ENCODE data around the gene MTA1. TPM values are rescaled to one million over a fixed set of nuclear protein-coding genes. Genes with fewer than 3 reads are reported as not detected.

Gene MTA1
- total and polyA plus RNA-seq, 2 donors from 2014 or later: 30.4 to 112 TPM

- Histone ChIP-seq H3K9me3 (ENCODE audit: control insufficient read depth in 2 of 3, insufficient read depth in 1 of 3, low read length in 3 of 3) (no peaks in the 10 kb centered on the region), H3K36me3 (ENCODE audit: control insufficient read depth in 2 of 3, insufficient read depth in 3 of 3, low read length in 3 of 3) (peaks cover 0 to 5% (median 0%) of the 10 kb centered on the region in 3 donors), H3K27ac (ENCODE audit: low read depth in 2 of 2, low read length in 2 of 2) (peak overlapping the region; percentile 91 to 97), H3K4me1 (ENCODE audit: control insufficient read depth in 2 of 3, insufficient read depth in 2 of 3, low read depth in 1 of 3, low read length in 3 of 3) (peaks cover 0 to 43% (median 14%) of the 10 kb centered on the region in 3 donors), H3K4me3 (ENCODE audit: low read length in 3 of 3) (peak overlapping the region; percentile 62 to 71 (median 65)), H3K9ac (ENCODE audit: low read length in 3 of 3) (peak overlapping the region; percentile 36 to 84 (median 48)), H3K27me3 (ENCODE audit: control insufficient read depth, insufficient read depth, low read length) (no peaks in the 10 kb centered on the region)
- DNase-seq (peak; percentile 56 to 91 (median 77)), FAIRE-seq (no peak)
- intact Hi-C loops (cut with DNase I): no loop called here
- no peak for TF ChIP-seq CTCF (IDR thresholded peaks at IDR 0.05; ENCODE audit: borderline replicate concordance, extremely low read depth, insufficient read depth)
These were observed 55.9 kb downstream of the MTA1 start for GRCh38 chr14:105475269-105476096.

GRCh38 chr14:105476097-105476830, 56.6 kb downstream of the MTA1 start:
- FAIRE-seq (no peak), DNase-seq (peak in 2 of 5 donors; percentile 70 to 92)
- peak overlapping the region; percentile 33 to 71 (median 39) for H3K4me3 ChIP-seq (ENCODE audit: low read length in 3 of 3)
- H3K27me3 ChIP-seq (ENCODE audit: control insufficient read depth, insufficient read depth, low read length): no peaks in the 10 kb centered on the region
- H3K36me3 ChIP-seq (ENCODE audit: control insufficient read depth in 2 of 3, insufficient read depth in 3 of 3, low read length in 3 of 3): peaks cover 0 to 5% (median 0%) of the 10 kb centered on the region in 3 donors
- peak overlapping the region in 2 of 3 donors; percentile 34 to 84 for H3K9ac ChIP-seq (ENCODE audit: low read length in 3 of 3)
- peaks cover 0 to 46% (median 17%) of the 10 kb centered on the region in 3 donors for H3K4me1 ChIP-seq (ENCODE audit: control insufficient read depth in 2 of 3, insufficient read depth in 2 of 3, low read depth in 1 of 3, low read length in 3 of 3)
- intact Hi-C loops (cut with DNase I): no loop called here
- peak overlapping the region; percentile 91 to 97 for H3K27ac ChIP-seq (ENCODE audit: low read depth in 2 of 2, low read length in 2 of 2)
- no peak for TF ChIP-seq CTCF (IDR thresholded peaks at IDR 0.05; ENCODE audit: borderline replicate concordance, extremely low read depth, insufficient read depth)
- no peaks in the 10 kb centered on the region for H3K9me3 ChIP-seq (ENCODE audit: control insufficient read depth in 2 of 3, insufficient read depth in 1 of 3, low read length in 3 of 3)

GRCh38 chr14:105476831-105477659, 57.4 kb downstream of the MTA1 start:
- Histone ChIP-seq H3K9ac (ENCODE audit: low read length in 3 of 3) (peak overlapping the region in 2 of 3 donors; percentile 34 to 84), H3K27ac (ENCODE audit: low read depth in 2 of 2, low read length in 2 of 2) (peak overlapping the region; percentile 91 to 97), H3K4me3 (ENCODE audit: low read length in 3 of 3) (peak overlapping the region in 2 of 3 donors; percentile 39 to 71), H3K9me3 (ENCODE audit: control insufficient read depth in 2 of 3, insufficient read depth in 1 of 3, low read length in 3 of 3) (no peaks in the 10 kb centered on the region), H3K27me3 (ENCODE audit: control insufficient read depth, insufficient read depth, low read length) (no peaks in the 10 kb centered on the region), H3K36me3 (ENCODE audit: control insufficient read depth in 2 of 3, insufficient read depth in 3 of 3, low read length in 3 of 3) (peaks cover 0 to 5% (median 0%) of the 10 kb centered on the region in 3 donors), H3K4me1 (ENCODE audit: control insufficient read depth in 2 of 3, insufficient read depth in 2 of 3, low read depth in 1 of 3, low read length in 3 of 3) (peaks cover 0 to 45% (median 19%) of the 10 kb centered on the region in 3 donors)
- no peak for FAIRE-seq
- intact Hi-C loops (cut with DNase I): no loop called here
- DNase-seq: peak in 3 of 5 donors; percentile 63 to 84 (median 74)
- no peak for TF ChIP-seq CTCF (IDR thresholded peaks at IDR 0.05; ENCODE audit: borderline replicate concordance, extremely low read depth, insufficient read depth)
